GM18505 (cell line): Measurements from ENCODE around the gene TECPR1.

Experiments
- ATAC-seq: cut with Tn5 transposase; IDR thresholded peaks from one replicate; pipeline ENCODE4 v1.9.1; 2021; ENCODE audit not compliant: unreplicated experiment
- POLR2A ChIP-seq: IDR thresholded peaks from 4 replicates; pipeline ENCODE4 v1.6.1; 2011; ENCODE audit warnings: borderline replicate concordance; ENCODE audit not compliant: insufficient read depth, insufficient read length; ENCODE audit errors: extremely low read depth

The TECPR1 gene

GRCh38 chr7:98251601-98252424 is at the start of gene TECPR1:
Gene TECPR1, minus strand, starts transcription at chr7:98252232. Its CDS starts 6,086 bp downstream, at chr7:98246146.
- TF ChIP-seq POLR2A: peak; percentile 63
- peak; percentile 96 for ATAC-seq

GRCh38 chr7:98300595-98301372 is 48.8 kb upstream of the TECPR1 start:
- no peak for ATAC-seq
- no peak for TF ChIP-seq POLR2A

- no peak for ATAC-seq
- TF ChIP-seq POLR2A: no peak
Observed at GRCh38 chr7:98297626-98298286, 45.7 kb upstream of the TECPR1 start.

- ATAC-seq: no peak
- TF ChIP-seq POLR2A: no peak
Observed at GRCh38 chr7:98296833-98297232, 44.8 kb upstream of the TECPR1 start.

GRCh38 chr7:98295467-98296192 is 43.6 kb upstream of the TECPR1 start:
- TF ChIP-seq POLR2A: no peak
- no peak for ATAC-seq

GRCh38 chr7:98294798-98295382 is 42.9 kb upstream of the TECPR1 start:
- TF ChIP-seq POLR2A: no peak
- peak; percentile 59 for ATAC-seq

- TF ChIP-seq POLR2A: no peak
- ATAC-seq: no peak
Observed at GRCh38 chr7:98294326-98294725, 42.3 kb upstream of the TECPR1 start.

- TF ChIP-seq POLR2A: no peak
Observed at GRCh38 chr7:98293746-98294145, 41.7 kb upstream of the TECPR1 start.

GRCh38 chr7:98293265-98293664 is 41.2 kb upstream of the TECPR1 start:
- no peak for TF ChIP-seq POLR2A
- no peak for ATAC-seq

More at GRCh38 chr7:98293746-98294145, 41.7 kb upstream of the TECPR1 start:
- ATAC-seq: no peak

GRCh38 chr7:98291717-98292116 is 39.7 kb upstream of the TECPR1 start:
- TF ChIP-seq POLR2A: no peak
- ATAC-seq: no peak

- no peak for TF ChIP-seq POLR2A
- no peak for ATAC-seq
Observed at GRCh38 chr7:98289333-98289875, 37.4 kb upstream of the TECPR1 start.
